BLaER1 treated with 17β-estradiol and CSF1 and Interleukin-3, amounts not matched to agents 10 nM and 100 nM (cell line): ENCODE data around the gene ARL6IP5.
A peak's percentile ranks its signal among the peaks of the same experiment; 100 is the strongest.

Source experiments
- H3K27ac ChIP-seq, 11 experiments: shearing (Covaris generic); formaldehyde crosslinking; 2 replicates each; pipeline ENCODE4 v1.8.1; 2022
- H3K27me3 ChIP-seq, 11 experiments: shearing (Covaris generic); formaldehyde crosslinking; 2 replicates each; pipeline ENCODE4 v1.8.1; 2022
- H3K36me3 ChIP-seq, 11 experiments: shearing (Covaris generic); formaldehyde crosslinking; 2 replicates each; pipeline ENCODE4 v1.8.1; 2022
- H3K4me1 ChIP-seq, 10 experiments: shearing (Covaris generic); formaldehyde crosslinking; 2 replicates each; pipeline ENCODE4 v1.8.1; 2022
- H3K4me2 ChIP-seq, 11 experiments: shearing (Covaris generic); formaldehyde crosslinking; 2 replicates each; pipeline ENCODE4 v1.8.1; 2022
- H3K4me3 ChIP-seq, 10 experiments: shearing (Covaris generic); formaldehyde crosslinking; 2 replicates each; pipeline ENCODE4 v1.8.1; 2022
- H3K9ac ChIP-seq, 11 experiments: shearing (Covaris generic); formaldehyde crosslinking; 2 replicates each; pipeline ENCODE4 v1.8.1; 2022
- H3K9me3 ChIP-seq, 11 experiments: shearing (Covaris generic); formaldehyde crosslinking; replicated peaks in 1 of 11; 2 replicates each; pipeline ENCODE4 v1.8.1; 2022
- H4K20me1 ChIP-seq, 11 experiments: shearing (Covaris generic); formaldehyde crosslinking; 2 replicates each; pipeline ENCODE4 v1.8.1; 2022
- Cebpa-rat ChIP-seq, 11 experiments: shearing (Covaris generic); IDR thresholded peaks; 2 replicates each; pipeline ENCODE4 v1.8.1; 2022

Gene ARL6IP5

GRCh38 chr3:69099576-69099975 lies 14.8 kb downstream of the ARL6IP5 start:
- H3K4me1 ChIP-seq, result peaks cover 17 to 57% (median 47%) of the 10 kb centered on the region in 10 experiments
- H3K27me3 ChIP-seq, result no peaks in the 10 kb centered on the region
- H3K9me3 ChIP-seq, result no peaks in the 10 kb centered on the region
- no peak overlapping the region for H3K4me3 ChIP-seq
- peaks cover 0 to 98% (median 0%) of the 10 kb centered on the region in 11 experiments; a peak in 6 of 22 replicates for H4K20me1 ChIP-seq
- H3K27ac ChIP-seq, result no peak overlapping the region
- no peak overlapping the region for H3K9ac ChIP-seq
- no peak overlapping the region for H3K4me2 ChIP-seq
- no peak for TF ChIP-seq Cebpa-rat (IDR thresholded peaks at IDR 0.05)
- H3K36me3 ChIP-seq, result peaks cover 42 to 82% (median 60%) of the 10 kb centered on the region in 11 experiments

- Histone ChIP-seq H3K27ac (peak overlapping the region in 5 of 11 experiments; percentile 8 to 88 (median 23); a peak in 2 of 22 replicates), H3K4me3 (no peak overlapping the region), H3K36me3 (peaks cover 44 to 94% (median 66%) of the 10 kb centered on the region in 11 experiments), H3K4me1 (peaks cover 16 to 57% (median 43%) of the 10 kb centered on the region in 10 experiments), H4K20me1 (peaks cover 0 to 83% (median 0%) of the 10 kb centered on the region in 11 experiments; a peak in 6 of 22 replicates), H3K27me3 (no peaks in the 10 kb centered on the region), H3K9ac (no peak overlapping the region), H3K9me3 (no peaks in the 10 kb centered on the region), H3K4me2 (no peak overlapping the region)
- TF ChIP-seq Cebpa-rat (IDR thresholded peaks at IDR 0.05), result no peak
These were observed 17.6 kb downstream of the ARL6IP5 start for GRCh38 chr3:69102384-69102783.

DNA sequence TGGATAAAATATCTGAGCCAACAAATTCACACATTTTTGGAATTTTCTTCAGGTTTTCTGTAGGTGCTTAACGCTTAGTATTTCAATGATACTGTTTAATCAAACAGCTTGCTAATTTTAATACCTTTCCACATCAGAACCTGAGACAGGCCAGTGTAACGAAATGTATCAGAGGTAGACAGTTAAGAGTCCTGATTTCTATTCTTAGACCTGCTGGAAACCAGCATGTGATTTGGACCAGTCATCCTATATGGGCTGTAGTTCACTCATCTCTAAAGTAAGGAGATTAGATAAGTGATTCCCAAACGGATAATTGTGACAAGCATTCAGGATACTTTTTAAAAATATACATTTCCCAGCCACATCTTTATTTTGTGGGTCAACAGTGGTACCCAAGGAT lies 18.4 kb downstream of the ARL6IP5 start:
- no peak for TF ChIP-seq Cebpa-rat (IDR thresholded peaks at IDR 0.05)

DNA sequence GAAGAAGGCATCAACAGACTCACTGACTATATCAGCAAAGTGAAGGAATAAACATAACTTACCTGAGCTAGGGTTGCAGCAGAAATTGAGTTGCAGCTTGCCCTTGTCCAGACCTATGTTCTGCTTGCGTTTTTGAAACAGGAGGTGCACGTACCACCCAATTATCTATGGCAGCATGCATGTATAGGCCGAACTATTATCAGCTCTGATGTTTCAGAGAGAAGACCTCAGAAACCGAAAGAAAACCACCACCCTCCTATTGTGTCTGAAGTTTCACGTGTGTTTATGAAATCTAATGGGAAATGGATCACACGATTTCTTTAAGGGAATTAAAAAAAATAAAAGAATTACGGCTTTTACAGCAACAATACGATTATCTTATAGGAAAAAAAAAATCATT lies 19.8 kb downstream of the ARL6IP5 start:
- peaks cover 44 to 75% (median 60%) of the 10 kb centered on the region in 11 experiments for H3K36me3 ChIP-seq
- H3K9me3 ChIP-seq, result no peaks in the 10 kb centered on the region
- peak overlapping the region in 10 of 11 experiments; percentile 28 to 92 (median 84); a peak in 19 of 22 replicates for H3K27ac ChIP-seq
- H3K4me1 ChIP-seq, result peaks cover 16 to 46% (median 32%) of the 10 kb centered on the region in 10 experiments
- no peak for TF ChIP-seq Cebpa-rat (IDR thresholded peaks at IDR 0.05)
- H4K20me1 ChIP-seq, result peaks cover 0 to 63% (median 0%) of the 10 kb centered on the region in 11 experiments; a peak in 4 of 22 replicates
- H3K4me2 ChIP-seq, result peak overlapping the region in 7 of 11 experiments; percentile 22 to 75 (median 70); a peak in 14 of 22 replicates
- no peak overlapping the region for H3K4me3 ChIP-seq
- peak overlapping the region in 6 of 11 experiments; percentile 55 to 75 (median 65); a peak in 9 of 22 replicates for H3K9ac ChIP-seq
- no peaks in the 10 kb centered on the region for H3K27me3 ChIP-seq

More for the DNA sequence above, 18.4 kb downstream of the ARL6IP5 start:
- peaks cover 44 to 86% (median 65%) of the 10 kb centered on the region in 11 experiments for H3K36me3 ChIP-seq
- H3K4me1 ChIP-seq, result peaks cover 16 to 51% (median 36%) of the 10 kb centered on the region in 10 experiments
- H3K9ac ChIP-seq, result no peak overlapping the region
- peak overlapping the region in 2 of 11 experiments; percentile 85 to 88; a peak in 2 of 22 replicates for H3K27ac ChIP-seq
- no peaks in the 10 kb centered on the region for H3K9me3 ChIP-seq
- H3K4me2 ChIP-seq, result peak overlapping the region in 2 of 11 experiments; percentile 66 to 70; a peak in 1 of 22 replicates
- peaks cover 0 to 76% (median 0%) of the 10 kb centered on the region in 11 experiments; a peak in 4 of 22 replicates for H4K20me1 ChIP-seq
- no peaks in the 10 kb centered on the region for H3K27me3 ChIP-seq
- no peak overlapping the region for H3K4me3 ChIP-seq

- Histone ChIP-seq H3K4me1 (peaks cover 16 to 46% (median 32%) of the 10 kb centered on the region in 10 experiments), H4K20me1 (peaks cover 0 to 56% (median 0%) of the 10 kb centered on the region in 11 experiments; a peak in 4 of 22 replicates), H3K4me3 (peak overlapping the region in 3 of 10 experiments; percentile 20 to 33 (median 21); a peak in 3 of 20 replicates), H3K36me3 (peaks cover 38 to 68% (median 53%) of the 10 kb centered on the region in 11 experiments), H3K4me2 (peak overlapping the region; percentile 13 to 75 (median 63); a peak in 18 of 22 replicates), H3K27me3 (no peaks in the 10 kb centered on the region), H3K27ac (peak overlapping the region in 10 of 11 experiments; percentile 28 to 92 (median 84); a peak in 19 of 22 replicates), H3K9me3 (no peaks in the 10 kb centered on the region), H3K9ac (peak overlapping the region in 6 of 11 experiments; percentile 55 to 75 (median 65); a peak in 11 of 22 replicates)
- no peak for TF ChIP-seq Cebpa-rat (IDR thresholded peaks at IDR 0.05)
These were observed 20.6 kb downstream of the ARL6IP5 start for GRCh38 chr3:69105320-69105719.

DNA sequence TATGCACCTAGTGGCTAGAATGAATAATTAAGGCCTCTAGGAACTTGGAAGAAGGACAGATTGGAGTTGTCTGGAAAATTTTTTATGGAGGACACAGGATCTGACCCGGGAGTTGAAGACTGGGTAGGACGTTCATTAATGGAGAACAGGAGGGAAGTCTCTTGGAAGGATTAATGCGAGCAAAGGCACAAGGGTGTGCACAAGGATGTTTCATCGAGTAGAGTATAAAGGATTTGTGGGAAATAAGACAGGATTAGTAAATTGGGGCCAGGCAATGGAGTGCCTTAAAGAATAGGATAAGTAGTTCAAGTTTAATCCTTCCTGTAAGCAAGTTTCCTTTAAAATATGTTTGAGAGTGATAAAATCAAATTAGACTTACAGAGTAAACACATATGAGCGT lies 23.1 kb downstream of the ARL6IP5 start:
- Histone ChIP-seq H3K4me2 (no peak overlapping the region), H4K20me1 (peaks cover 0 to 31% (median 0%) of the 10 kb centered on the region in 11 experiments; a peak in 2 of 22 replicates), H3K9me3 (no peaks in the 10 kb centered on the region), H3K9ac (no peak overlapping the region), H3K36me3 (peaks cover 19 to 43% (median 28%) of the 10 kb centered on the region in 11 experiments), H3K4me3 (no peak overlapping the region), H3K27ac (peak overlapping the region in 1 of 11 experiments; percentile 88; a peak in 2 of 22 replicates), H3K27me3 (no peaks in the 10 kb centered on the region), H3K4me1 (peaks cover 16 to 46% (median 32%) of the 10 kb centered on the region in 10 experiments)
- no peak for TF ChIP-seq Cebpa-rat (IDR thresholded peaks at IDR 0.05)

DNA sequence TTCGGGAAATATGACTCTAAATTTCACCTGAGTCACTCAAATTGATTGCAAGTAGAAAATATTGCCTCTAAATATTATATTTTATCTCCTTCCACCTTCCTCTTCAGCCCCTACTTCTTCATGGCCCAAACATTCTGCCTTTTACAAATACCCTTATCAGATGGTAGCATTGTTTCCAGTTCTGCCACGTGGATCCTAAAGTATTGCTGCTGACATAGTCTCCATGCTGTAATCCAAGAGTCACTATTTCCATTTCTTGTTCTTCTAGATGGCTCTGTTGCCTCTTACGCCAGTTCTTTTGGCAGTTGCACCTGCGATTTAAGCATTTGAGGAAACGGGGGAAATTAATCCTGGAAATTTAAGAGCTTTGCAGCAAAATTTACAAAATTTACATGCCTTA lies 24.1 kb downstream of the ARL6IP5 start:
- Histone ChIP-seq H3K36me3 (peaks cover 10 to 33% (median 18%) of the 10 kb centered on the region in 11 experiments; a peak in 21 of 22 replicates), H3K4me1 (peaks cover 16 to 38% (median 28%) of the 10 kb centered on the region in 10 experiments), H3K9me3 (no peaks in the 10 kb centered on the region), H3K4me3 (no peak overlapping the region), H4K20me1 (peaks cover 0 to 21% (median 0%) of the 10 kb centered on the region in 11 experiments; a peak in 2 of 22 replicates), H3K9ac (no peak overlapping the region), H3K27ac (no peak overlapping the region; a peak in 1 of 22 replicates), H3K4me2 (no peak overlapping the region), H3K27me3 (no peaks in the 10 kb centered on the region)
- TF ChIP-seq Cebpa-rat (IDR thresholded peaks at IDR 0.05), result no peak

DNA sequence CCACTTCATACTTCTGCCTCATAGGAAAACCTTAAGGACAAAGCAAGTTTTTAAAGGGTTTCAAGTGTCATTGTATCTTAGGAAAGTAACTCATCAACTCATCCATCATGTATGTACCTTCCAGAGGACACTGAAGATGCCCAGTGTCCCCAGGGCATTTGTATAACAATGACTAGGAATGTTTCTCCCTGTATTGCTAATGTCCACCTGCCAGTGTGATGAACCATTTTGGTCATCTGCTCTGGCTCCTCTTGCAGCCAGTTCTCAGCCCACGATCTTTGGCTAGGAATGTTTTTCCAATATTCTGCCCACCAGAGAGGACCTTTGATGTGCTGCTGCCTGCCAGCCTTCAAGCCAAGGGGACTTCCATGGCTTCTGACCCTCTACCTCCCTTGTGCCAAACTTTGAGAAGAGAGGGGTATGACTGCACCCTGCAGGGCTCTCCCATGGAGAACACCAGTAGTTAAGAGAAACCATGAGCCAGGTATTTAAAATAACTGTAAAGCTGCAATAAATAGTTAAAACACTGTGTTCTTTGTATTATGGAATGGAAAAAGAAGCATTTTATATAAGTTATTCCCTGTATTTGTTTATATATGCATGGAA lies 26.3 kb downstream of the ARL6IP5 start:
- no peak overlapping the region for H3K27ac ChIP-seq
- no peaks in the 10 kb centered on the region for H3K9me3 ChIP-seq
- no peak overlapping the region for H3K9ac ChIP-seq
- no peaks in the 10 kb centered on the region for H3K27me3 ChIP-seq
- peaks cover under 1 to 15% (median 6%) of the 10 kb centered on the region in 10 experiments; a peak in 18 of 20 replicates for H3K4me1 ChIP-seq
- H3K4me3 ChIP-seq, result no peak overlapping the region
- peaks cover 0 to 11% (median 5%) of the 10 kb centered on the region in 11 experiments; a peak in 13 of 22 replicates for H3K36me3 ChIP-seq
- H4K20me1 ChIP-seq, result no peaks in the 10 kb centered on the region
- no peak overlapping the region for H3K4me2 ChIP-seq
- TF ChIP-seq Cebpa-rat (IDR thresholded peaks at IDR 0.05), result no peak

GRCh38 chr3:69113536-69113935 lies 28.8 kb downstream of the ARL6IP5 start:
- 0 out of 20 replicates have a peak, but pooled peaks cover 0 to 4% (median 0%) of the 10 kb centered on the region in 10 experiments for H3K4me1 ChIP-seq
- no peak for TF ChIP-seq Cebpa-rat (IDR thresholded peaks at IDR 0.05)
- H3K36me3 ChIP-seq, result no peaks in the 10 kb centered on the region
- no peak overlapping the region for H3K4me2 ChIP-seq
- no peaks in the 10 kb centered on the region for H4K20me1 ChIP-seq
- H3K9me3 ChIP-seq, result no peaks in the 10 kb centered on the region
- H3K27me3 ChIP-seq, result no peaks in the 10 kb centered on the region
- no peak overlapping the region for H3K9ac ChIP-seq
- no peak overlapping the region for H3K4me3 ChIP-seq
- H3K27ac ChIP-seq, result no peak overlapping the region
